ENCODE data around the gene SLC4A4. TPM values are rescaled to one million over a fixed set of nuclear protein-coding genes. Genes with fewer than 3 reads are reported as not detected.

The SLC4A4 gene
- total and polyA plus RNA-seq, 2 experiments from 2014 or later: 9.6 to 14.2 TPM

DNA sequence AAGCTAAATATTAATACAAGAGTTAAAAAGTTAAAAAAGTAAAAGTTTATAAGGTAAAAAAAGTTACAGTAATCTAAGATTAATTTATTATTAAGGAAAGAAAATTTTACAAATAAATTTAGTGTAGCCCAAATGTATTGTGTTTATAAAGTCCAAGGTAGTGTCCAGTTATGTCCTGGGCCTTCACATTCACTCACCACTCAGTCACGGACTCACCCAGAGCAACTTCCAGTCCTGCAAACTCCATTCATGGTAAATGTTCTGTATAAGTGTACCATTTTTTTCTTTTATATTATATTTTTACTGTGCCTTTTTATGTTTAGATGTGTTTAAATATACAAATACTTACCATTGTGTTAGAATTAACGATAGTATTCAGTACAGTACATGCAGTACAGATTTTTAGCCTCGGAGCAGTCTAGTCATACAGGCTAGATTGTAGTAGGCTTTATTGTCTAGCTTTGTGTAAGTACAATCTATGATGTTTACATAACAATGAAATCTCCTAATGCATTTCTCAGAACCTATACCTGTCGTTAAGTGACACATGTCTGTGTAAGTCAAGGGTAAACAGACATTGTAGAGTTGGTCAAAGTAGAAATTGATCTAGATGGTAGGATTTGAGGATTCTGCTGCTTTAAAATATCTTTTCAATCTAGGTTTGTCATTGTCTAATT is 247.4 kb downstream of the SLC4A4 start:
- Histone ChIP-seq H3K4me1 (ENCODE audit: insufficient read depth) (no peaks in the 10 kb centered on the region), H3K9me2 (replicated peaks; ENCODE audit: insufficient read depth) (no peaks in the 10 kb centered on the region), H3K9me3 (ENCODE audit: low read depth) (no peaks in the 10 kb centered on the region), H3K4me2 (no peak overlapping the region), H4K20me1 (ENCODE audit: insufficient read depth, poor library complexity, severe bottlenecking) (no peaks in the 10 kb centered on the region), H2AFZ (no peak overlapping the region), H3K79me2 (no peaks in the 10 kb centered on the region), H3K36me3 (replicated peaks; ENCODE audit: insufficient read depth, low read depth) (no peaks in the 10 kb centered on the region), H3K27me3 (no peaks in the 10 kb centered on the region), H3K27ac (no peak overlapping the region), H3K4me3 (no peak overlapping the region)
- DNase-seq (ENCODE audit: low spot score): no peak
- WGBS (ENCODE audit: low lambda C conversion rate, missing lambda C conversion rate): 62% methylated on average over 4 of the region's 4 CpGs
- TF ChIP-seq EZH2 (IDR thresholded peaks at IDR 0.05; ENCODE audit: borderline replicate concordance) (no peak), EZH2phosphoT487 (IDR thresholded peaks at IDR 0.05; ENCODE audit: low read depth, severe bottlenecking, unreplicated experiment) (no peak), CTCF (IDR thresholded peaks at IDR 0.05; ENCODE audit: poor library complexity) (no peak)

DNA sequence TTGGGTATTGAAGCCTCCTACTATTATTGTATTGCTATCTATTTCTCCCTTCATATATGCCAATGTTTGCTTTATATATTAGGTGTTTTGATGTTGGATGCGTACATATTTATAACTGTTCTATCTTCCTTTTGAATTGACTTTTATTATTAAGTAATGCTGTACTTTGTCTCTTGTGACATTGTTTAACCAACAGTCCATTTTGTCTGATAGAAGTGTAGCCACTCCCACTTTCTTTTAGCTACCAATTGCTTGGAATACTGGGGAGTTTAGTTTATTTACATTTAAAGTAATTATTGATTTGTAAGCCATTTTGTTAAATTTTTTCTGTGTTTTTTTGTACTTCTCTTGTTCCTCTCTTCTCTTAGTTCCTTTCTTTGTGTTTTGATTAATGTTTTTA is 249.2 kb downstream of the SLC4A4 start:
- TF ChIP-seq CTCF (IDR thresholded peaks at IDR 0.05; ENCODE audit: poor library complexity) (no peak), EZH2phosphoT487 (IDR thresholded peaks at IDR 0.05; ENCODE audit: low read depth, severe bottlenecking, unreplicated experiment) (no peak), EZH2 (IDR thresholded peaks at IDR 0.05; ENCODE audit: borderline replicate concordance) (no peak)
- Histone ChIP-seq H3K4me1 (ENCODE audit: insufficient read depth) (no peaks in the 10 kb centered on the region), H3K9me3 (ENCODE audit: low read depth) (no peaks in the 10 kb centered on the region), H3K27me3 (no peaks in the 10 kb centered on the region), H3K79me2 (no peaks in the 10 kb centered on the region), H3K9me2 (replicated peaks; ENCODE audit: insufficient read depth) (no peaks in the 10 kb centered on the region), H4K20me1 (ENCODE audit: insufficient read depth, poor library complexity, severe bottlenecking) (no peaks in the 10 kb centered on the region), H3K4me3 (no peak overlapping the region), H3K27ac (no peak overlapping the region), H3K4me2 (no peak overlapping the region), H2AFZ (no peak overlapping the region), H3K36me3 (replicated peaks; ENCODE audit: insufficient read depth, low read depth) (no peaks in the 10 kb centered on the region)
- no peak for DNase-seq (ENCODE audit: low spot score)
- 92% methylated on average over 1 of the region's 1 CpG for WGBS (ENCODE audit: low lambda C conversion rate, missing lambda C conversion rate)

- no peaks in the 10 kb centered on the region for H3K4me1 ChIP-seq (ENCODE audit: insufficient read depth)
- no peaks in the 10 kb centered on the region for H3K9me2 ChIP-seq (replicated peaks; ENCODE audit: insufficient read depth)
- H3K4me2 ChIP-seq: no peak overlapping the region
- no peak overlapping the region for H3K27ac ChIP-seq
- no peaks in the 10 kb centered on the region for H3K27me3 ChIP-seq
- H4K20me1 ChIP-seq (ENCODE audit: insufficient read depth, poor library complexity, severe bottlenecking): no peaks in the 10 kb centered on the region
- 24% methylated on average over 1 of the region's 1 CpG for WGBS (ENCODE audit: low lambda C conversion rate, missing lambda C conversion rate)
- no peak for DNase-seq (ENCODE audit: low spot score)
- TF ChIP-seq CTCF (IDR thresholded peaks at IDR 0.05; ENCODE audit: poor library complexity) (no peak), EZH2phosphoT487 (IDR thresholded peaks at IDR 0.05; ENCODE audit: low read depth, severe bottlenecking, unreplicated experiment) (no peak), EZH2 (IDR thresholded peaks at IDR 0.05; ENCODE audit: borderline replicate concordance) (no peak)
- H3K36me3 ChIP-seq (replicated peaks; ENCODE audit: insufficient read depth, low read depth): no peaks in the 10 kb centered on the region
- H3K9me3 ChIP-seq (ENCODE audit: low read depth): no peaks in the 10 kb centered on the region
- no peak overlapping the region for H2AFZ ChIP-seq
- no peak overlapping the region for H3K4me3 ChIP-seq
- no peaks in the 10 kb centered on the region for H3K79me2 ChIP-seq
Measured at GRCh38 chr4:71592793-71593192, 254.0 kb downstream of the SLC4A4 start.
